Uterus (tissue), 4 donors: ENCODE data around the gene SAYSD1. TPM values are rescaled to one million over a fixed set of nuclear protein-coding genes. Genes with fewer than 3 reads are reported as not detected.

ENCODE experiments used
- DNase-seq, 2 donors: peaks; one replicate each; pipeline ENCODE4 v3.0.0-alpha.2; 2019 to 2020
- H3K27ac ChIP-seq, 2 donors: fragments of 200-600 bp; sonication (generic); 1 replicate in 1 of 2; 2 replicates in 1 of 2; pipeline ENCODE4 v1.5.1; 2016 to 2018
- H3K27me3 ChIP-seq, 2 donors: fragments of 200-600 bp; sonication (generic); one replicate each; pipeline ENCODE4 v1.5.1; 2018 to 2019; ENCODE audit warnings: control low read depth in 1 of 2
- H3K36me3 ChIP-seq, 2 donors: fragments of 200-600 bp; sonication (generic); one replicate each; pipeline ENCODE4 v1.5.1; 2019; ENCODE audit warnings: control low read depth in 1 of 2
- H3K4me1 ChIP-seq, 2 donors: fragments of 200-600 bp; sonication (generic); one replicate each; pipeline ENCODE4 v1.5.1; 2018 to 2019; ENCODE audit warnings: control low read depth in 1 of 2
- H3K4me3 ChIP-seq, 2 donors: fragments of 200-600 bp; sonication (generic); 1 replicate in 1 of 2; 2 replicates in 1 of 2; pipeline ENCODE4 v1.5.1; 2018 to 2019; ENCODE audit warnings: mild to moderate bottlenecking in 1 of 2
- H3K9me3 ChIP-seq, 2 donors: fragments of 200-600 bp; sonication (generic); one replicate each; pipeline ENCODE4 v1.5.1; 2019; ENCODE audit warnings: control low read depth in 1 of 2
- CTCF ChIP-seq, 4 experiments: fragments of 200-600 bp in 2 of 4; fragments of 450-650 bp in 2 of 4; sonication (generic) in 2 of 4; IDR thresholded peaks; one replicate each; pipeline ENCODE4 v1.5.1; 2016 to 2019; ENCODE audit warnings: antibody characterized with exemption in 4 of 4, mild to moderate bottlenecking in 2 of 4, moderate library complexity in 1 of 4
- POLR2A ChIP-seq, 2 donors: fragments of 450-650 bp; IDR thresholded peaks; one replicate each; pipeline ENCODE4 v1.6.1; 2016; ENCODE audit warnings: antibody characterized with exemption in 2 of 2, mild to moderate bottlenecking in 1 of 2, moderate library complexity in 1 of 2
- intact Hi-C: fragments of 100-400 bp; cut with DNase I; formaldehyde crosslinking; loops from one replicate; pipeline ENCODE4 v1.15.1; 2023; ENCODE audit warnings: low total_unique reads
- total RNA-seq, 4 donors: library from RNA; depleted of rRNA in 3 of 4; stranded (reverse); fragments of >200 nt in 3 of 4; gene quantifications; one replicate each; pipeline versions ENCODE4 v1.1.0 to v1.2.4, GENCODE V29; 2014 to 2023
- donor health status: DM: yes; HTN: yes; CAD: no.

The SAYSD1 gene
- total RNA-seq, 4 donors from 2014 or later: 10.3 to 34.8 (median 15.9) TPM

GRCh38 chr6:39102821-39103136 lies 12.2 kb downstream of the SAYSD1 start:
- TF ChIP-seq CTCF (IDR thresholded peaks at IDR 0.05): no peak
- no peak for TF ChIP-seq POLR2A (IDR thresholded peaks at IDR 0.05)
- Histone ChIP-seq H3K36me3 (no peaks in the 10 kb centered on the region), H3K27me3 (no peaks in the 10 kb centered on the region), H3K27ac (no peak overlapping the region), H3K9me3 (no peaks in the 10 kb centered on the region), H3K4me3 (no peak overlapping the region), H3K4me1 (no peaks in the 10 kb centered on the region)
- no peak for DNase-seq
- intact Hi-C loops: no loop called here

GRCh38 chr6:39102071-39102820 lies 12.7 kb downstream of the SAYSD1 start:
- Histone ChIP-seq H3K4me1 (no peaks in the 10 kb centered on the region), H3K36me3 (no peaks in the 10 kb centered on the region), H3K4me3 (no peak overlapping the region), H3K9me3 (no peaks in the 10 kb centered on the region), H3K27ac (no peak overlapping the region), H3K27me3 (no peaks in the 10 kb centered on the region)
- intact Hi-C loops: no loop called here
- TF ChIP-seq POLR2A (IDR thresholded peaks at IDR 0.05) (no peak), CTCF (IDR thresholded peaks at IDR 0.05) (no peak)
- DNase-seq: no peak

GRCh38 chr6:39100358-39100757 lies 14.6 kb downstream of the SAYSD1 start:
- Histone ChIP-seq H3K4me3 (no peak overlapping the region), H3K27me3 (no peaks in the 10 kb centered on the region), H3K4me1 (no peaks in the 10 kb centered on the region), H3K36me3 (no peaks in the 10 kb centered on the region), H3K27ac (no peak overlapping the region), H3K9me3 (no peaks in the 10 kb centered on the region)
- TF ChIP-seq POLR2A (IDR thresholded peaks at IDR 0.05) (no peak), CTCF (IDR thresholded peaks at IDR 0.05) (no peak)
- intact Hi-C loops: no loop called here
- no peak for DNase-seq

GRCh38 chr6:39095578-39095977 lies 19.4 kb downstream of the SAYSD1 start:
- no peak for DNase-seq
- Histone ChIP-seq H3K9me3 (no peaks in the 10 kb centered on the region), H3K4me3 (no peak overlapping the region), H3K4me1 (no peaks in the 10 kb centered on the region), H3K27ac (no peak overlapping the region), H3K27me3 (no peaks in the 10 kb centered on the region), H3K36me3 (no peaks in the 10 kb centered on the region)
- intact Hi-C loops: no loop called here
- TF ChIP-seq CTCF (IDR thresholded peaks at IDR 0.05): no peak
- TF ChIP-seq POLR2A (IDR thresholded peaks at IDR 0.05): no peak

GRCh38 chr6:39093149-39093708 lies 21.8 kb downstream of the SAYSD1 start:
- no peaks in the 10 kb centered on the region for H3K9me3 ChIP-seq
- no peaks in the 10 kb centered on the region for H3K27me3 ChIP-seq
- TF ChIP-seq CTCF (IDR thresholded peaks at IDR 0.05) (no peak), POLR2A (IDR thresholded peaks at IDR 0.05) (no peak)
- intact Hi-C loops: no loop called here
- DNase-seq: no peak
- H3K36me3 ChIP-seq: no peaks in the 10 kb centered on the region
- H3K4me1 ChIP-seq: no peaks in the 10 kb centered on the region
- H3K27ac ChIP-seq: no peak overlapping the region
- no peak overlapping the region for H3K4me3 ChIP-seq
